MCF 10A (cell line): Measurements from ENCODE around the gene CLK1. TPM values are rescaled to one million over a fixed set of nuclear protein-coding genes. Genes with fewer than 3 reads are reported as not detected.

Source experiments
- BruUV-seq: library from RNA; stranded (reverse); fragments of 400-500 nt; replicated peaks from 2 replicates; lab custom pipeline; 2021; lab: Mats Ljungman, UMichigan
- CTCF ChIA-PET: fragments of 300-600 bp; sonication (Branson Sonifier 250); formaldehyde crosslinking; extraction: SDS; loops from one replicate; lab custom pipeline; 2021; ENCODE audit warnings: antibody characterized with exemption, inconsistent platforms; lab: Yijun Ruan, JAX
- POLR2A ChIA-PET: fragments of 300-600, 350-650 bp; sonication (Branson Sonifier 250); formaldehyde crosslinking; extraction: SDS; loops from one replicate; lab custom pipeline; 2020; ENCODE audit warnings: antibody characterized with exemption, inconsistent platforms; lab: Yijun Ruan, JAX
- DNase-seq: peaks from one replicate; pipeline ENCODE4 v3.0.0-alpha.2; 2018; ENCODE audit not compliant: unreplicated experiment
- H3K27ac Mint-ChIP-seq: one replicate; pipeline ENCODE4 v1.8.0; 2022; ENCODE audit warnings: mild to moderate bottlenecking, low read depth, mixed read lengths; ENCODE audit not compliant: unreplicated experiment
- H3K27me3 Mint-ChIP-seq: one replicate; pipeline ENCODE4 v1.8.0; 2022; ENCODE audit warnings: mixed read lengths; ENCODE audit not compliant: insufficient read depth, unreplicated experiment
- H3K36me3 Mint-ChIP-seq: one replicate; pipeline ENCODE4 v1.8.0; 2022; ENCODE audit warnings: mild to moderate bottlenecking, moderate library complexity, mixed read lengths; ENCODE audit not compliant: insufficient read depth, unreplicated experiment
- H3K4me1 Mint-ChIP-seq: one replicate; pipeline ENCODE4 v1.8.0; 2022; ENCODE audit warnings: mixed read lengths; ENCODE audit not compliant: insufficient read depth, unreplicated experiment
- H3K4me3 Mint-ChIP-seq: one replicate; pipeline ENCODE4 v1.8.0; 2022; ENCODE audit warnings: mild to moderate bottlenecking, moderate library complexity, mixed read lengths; ENCODE audit not compliant: unreplicated experiment
- H3K9me3 Mint-ChIP-seq: one replicate; pipeline ENCODE4 v1.8.0; 2022; ENCODE audit warnings: mixed read lengths; ENCODE audit not compliant: unreplicated experiment
- intact Hi-C: fragments of 100-400 bp; cut with micrococcal nuclease; formaldehyde crosslinking; loops from 2 replicates; pipeline ENCODE4 v1.14.1; 2022
- total RNA-seq: library from RNA; stranded (reverse); gene quantifications from 2 replicates; pipeline ENCODE4 v1.2.3, GENCODE V29; 2022
- TF ChIP-seq, protein P1 (sequence below): fragments of 200-600 bp; IDR thresholded peaks from one replicate; pipeline ENCODE4 v1.8.0; 2022; ENCODE audit warnings: antibody characterized with exemption, mild to moderate bottlenecking; ENCODE audit not compliant: unreplicated experiment

CLK1 gene
- total RNA-seq, 1 experiment from 2014 or later, result 102 TPM

DNA sequence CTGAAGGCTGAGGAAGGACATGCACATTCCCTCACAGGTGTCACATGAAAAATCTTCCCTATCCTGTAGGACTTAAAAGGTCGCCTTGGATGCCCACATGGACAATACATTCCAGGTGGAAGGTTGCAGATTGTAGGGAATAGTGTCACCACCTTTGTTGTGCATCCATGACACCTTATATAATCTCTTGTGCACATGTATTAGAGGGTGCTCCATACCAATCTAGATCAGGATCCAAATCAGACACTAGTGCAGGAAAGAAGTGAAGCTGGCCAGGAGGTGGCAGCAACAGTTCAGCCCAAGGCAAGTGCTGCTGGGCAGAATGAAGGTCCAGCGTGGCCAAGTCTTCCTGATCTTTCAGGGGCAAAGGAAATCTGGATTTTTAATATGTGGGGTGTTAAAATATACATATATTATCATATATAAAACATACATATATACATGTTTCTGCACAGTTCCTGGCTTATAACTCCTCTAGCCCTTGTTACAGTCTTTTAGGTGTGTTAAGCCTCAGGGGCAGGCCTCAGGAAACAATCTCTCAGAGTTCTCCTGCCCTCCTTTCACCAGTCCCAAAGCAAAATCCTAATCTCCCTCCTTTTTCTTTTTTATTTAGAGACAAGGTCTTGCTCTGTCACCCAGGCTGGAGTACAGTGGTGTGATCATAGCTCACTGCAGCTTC is 41.3 kb upstream of the CLK1 start:
- ChIA-PET POLR2A (interaction anchor here (1.0 to 3.7 kb wide), 8 partner anchors 17 to 327 kb away, joined by 3 to 29 read pairs (median 5); partner anchors contain the start of genes CLK1, NDUFB3, NIF3L1 and PPIL3), CTCF (interaction anchor here (0.6 to 5.7 kb wide), 39 partner anchors 8 to 718 kb away, joined by 3 to 94 read pairs (median 4); partner anchors contain the start of genes NDUFB3, NIF3L1 and ORC2)
- Mint-ChIP-seq H3K27me3 (no peaks in the 10 kb centered on the region), H3K9me3 (no peaks in the 10 kb centered on the region), H3K36me3 (peaks cover 82% of the 10 kb centered on the region), H3K4me3 (no peak overlapping the region), H3K27ac (no peak overlapping the region), H3K4me1 (no peaks in the 10 kb centered on the region)
- no TSS peak for BruUV-seq
- peak; percentile 69 for DNase-seq
- TF ChIP-seq, protein P1, sequence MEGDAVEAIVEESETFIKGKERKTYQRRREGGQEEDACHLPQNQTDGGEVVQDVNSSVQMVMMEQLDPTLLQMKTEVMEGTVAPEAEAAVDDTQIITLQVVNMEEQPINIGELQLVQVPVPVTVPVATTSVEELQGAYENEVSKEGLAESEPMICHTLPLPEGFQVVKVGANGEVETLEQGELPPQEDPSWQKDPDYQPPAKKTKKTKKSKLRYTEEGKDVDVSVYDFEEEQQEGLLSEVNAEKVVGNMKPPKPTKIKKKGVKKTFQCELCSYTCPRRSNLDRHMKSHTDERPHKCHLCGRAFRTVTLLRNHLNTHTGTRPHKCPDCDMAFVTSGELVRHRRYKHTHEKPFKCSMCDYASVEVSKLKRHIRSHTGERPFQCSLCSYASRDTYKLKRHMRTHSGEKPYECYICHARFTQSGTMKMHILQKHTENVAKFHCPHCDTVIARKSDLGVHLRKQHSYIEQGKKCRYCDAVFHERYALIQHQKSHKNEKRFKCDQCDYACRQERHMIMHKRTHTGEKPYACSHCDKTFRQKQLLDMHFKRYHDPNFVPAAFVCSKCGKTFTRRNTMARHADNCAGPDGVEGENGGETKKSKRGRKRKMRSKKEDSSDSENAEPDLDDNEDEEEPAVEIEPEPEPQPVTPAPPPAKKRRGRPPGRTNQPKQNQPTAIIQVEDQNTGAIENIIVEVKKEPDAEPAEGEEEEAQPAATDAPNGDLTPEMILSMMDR, result peak; percentile 72
- intact Hi-C loops, result loop anchor here (1.0 kb wide), 3 partner anchors 164 to 272 kb away; no protein-coding TSS in a partner anchor

DNA sequence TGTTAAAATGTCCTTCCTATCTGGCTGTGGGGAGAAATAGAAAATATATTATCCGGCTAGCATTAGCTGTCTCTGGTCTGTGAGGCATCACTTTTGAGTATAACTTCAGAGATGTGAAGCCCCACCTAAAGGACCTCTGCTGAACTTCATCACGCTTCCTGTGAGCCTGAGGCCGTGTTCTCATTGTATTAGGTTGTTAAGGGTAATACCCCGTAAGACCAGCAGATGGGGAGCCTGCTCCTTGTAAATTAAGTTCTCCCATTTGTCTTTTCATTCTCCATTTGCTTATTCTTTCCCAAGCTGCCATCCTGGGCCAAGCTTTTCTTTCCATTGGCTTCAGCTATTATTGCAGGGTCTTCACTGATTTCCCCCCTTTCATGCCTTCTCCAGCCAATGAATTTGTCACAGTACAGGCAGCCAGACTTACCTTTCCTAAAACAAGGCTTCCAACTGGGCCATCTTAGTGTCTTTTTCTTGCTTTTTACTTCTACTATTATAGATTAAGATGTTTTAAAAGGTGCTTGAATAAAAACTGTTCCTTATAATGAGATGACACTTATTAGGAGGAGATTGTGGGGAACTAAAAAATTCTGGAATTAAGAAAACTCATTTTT is 37.1 kb upstream of the CLK1 start:
- H3K36me3 Mint-ChIP-seq, result peaks cover 81% of the 10 kb centered on the region
- H3K4me3 Mint-ChIP-seq, result no peak overlapping the region
- DNase-seq, result peak; percentile 90
- no peaks in the 10 kb centered on the region for H3K27me3 Mint-ChIP-seq
- BruUV-seq, result no TSS peak
- POLR2A ChIA-PET, result interaction anchor here (0.6 to 2.0 kb wide), 13 partner anchors 9 to 331 kb away, joined by 3 to 13 read pairs (median 4); partner anchors contain the start of genes CLK1, HYCC2, NDUFB3 and NIF3L1
- intact Hi-C loops, result loop anchor here (1.0 kb wide), 4 partner anchors 168 to 332 kb away; no protein-coding TSS in a partner anchor
- no peaks in the 10 kb centered on the region for H3K9me3 Mint-ChIP-seq
- TF ChIP-seq, protein P1, result peak; percentile 88
- no peak overlapping the region for H3K27ac Mint-ChIP-seq
- no peaks in the 10 kb centered on the region for H3K4me1 Mint-ChIP-seq
- CTCF ChIA-PET, result interaction anchor here (0.6 to 1.6 kb wide), 20 partner anchors 9 to 332 kb away, joined by 3 to 28 read pairs (median 4); partner anchors contain the start of genes NIF3L1 and PPIL3

DNA sequence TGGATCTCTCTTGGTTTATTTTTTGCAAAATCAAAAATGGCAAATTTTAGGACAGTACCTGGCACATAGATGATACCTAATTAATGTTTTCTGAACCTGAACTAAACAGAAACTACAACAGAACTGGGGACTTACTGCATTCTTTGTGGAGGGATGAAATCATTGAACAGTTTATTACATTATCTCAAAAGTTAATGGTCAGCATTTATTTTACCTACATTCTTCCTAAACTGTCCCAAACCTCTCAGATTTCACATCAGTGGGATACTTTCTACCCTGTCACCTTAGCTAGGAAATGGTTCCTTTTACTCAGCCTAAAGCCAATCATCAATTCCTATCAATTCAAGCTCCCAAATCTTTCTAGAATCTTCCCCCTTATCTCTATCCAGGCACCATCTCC is 35.0 kb upstream of the CLK1 start:
- Mint-ChIP-seq H3K4me3 (no peak overlapping the region), H3K4me1 (no peaks in the 10 kb centered on the region), H3K9me3 (no peaks in the 10 kb centered on the region), H3K36me3 (peaks cover 81% of the 10 kb centered on the region), H3K27ac (no peak overlapping the region), H3K27me3 (no peaks in the 10 kb centered on the region)
- BruUV-seq, result no TSS peak
- TF ChIP-seq, protein P1, result no peak
- intact Hi-C loops, result no loop called here
- CTCF ChIA-PET, result interaction anchor here (1.5 kb wide), 1 partner anchor 10 kb away, joined by 6 read pairs; the partner anchor contains the start of genes NIF3L1 and PPIL3
- no peak for DNase-seq
- POLR2A ChIA-PET, result interaction anchor here (1.5 kb wide), 1 partner anchor 172 kb away, joined by 3 read pairs; the partner anchor contains the start of genes HYCC2 and NDUFB3
